ENCODE measurements around the gene ZNF836.

The ZNF836 gene

GRCh38 chr19:52187407-52187806 is 16.0 kb upstream of the ZNF836 start:
- DNase-seq = no peak

DNA sequence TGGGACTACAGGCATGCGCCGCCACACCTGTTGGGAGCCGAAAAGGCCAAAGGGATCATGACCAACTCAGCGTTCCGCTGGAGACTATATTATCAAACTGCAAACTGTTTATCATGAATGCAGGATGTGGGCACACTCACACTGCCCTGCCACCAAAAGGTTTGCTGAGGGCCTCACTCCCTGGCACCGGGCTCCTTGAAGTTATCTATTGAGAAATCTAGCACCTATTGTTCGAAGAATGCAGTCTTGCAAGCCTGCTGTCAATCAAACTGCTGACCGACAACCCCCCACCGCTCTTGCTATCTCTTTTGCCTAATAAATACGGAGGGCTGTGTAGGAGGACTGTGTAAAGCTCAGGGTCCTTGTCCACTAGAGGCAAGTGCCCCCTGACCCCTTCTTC is 5.2 kb upstream of the ZNF836 start:
- DNase-seq = no peak

DNA sequence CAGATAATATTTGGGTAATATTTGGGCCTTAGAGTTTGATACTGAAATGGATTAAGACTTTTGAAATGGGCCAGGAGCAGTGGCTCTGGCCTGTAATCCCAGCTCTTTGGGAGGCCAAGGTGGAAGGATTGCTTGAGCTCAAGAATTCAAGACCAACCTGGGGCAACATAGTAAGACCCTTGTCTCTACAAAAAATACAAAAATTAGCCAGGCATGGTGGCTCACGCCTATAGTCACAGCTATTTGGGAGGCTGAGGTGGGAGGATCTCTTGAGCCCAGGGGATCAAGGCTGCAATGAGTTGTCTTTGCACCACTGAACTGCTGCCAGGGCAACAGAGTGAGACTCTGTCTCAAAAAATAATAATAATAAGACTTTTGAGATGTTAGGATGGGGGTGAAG is 926 bp upstream of the ZNF836 start:
- no peak for DNase-seq

GRCh38 chr19:52170863-52171320 is 529 bp downstream of the ZNF836 start:
- DNase-seq = no peak

DNA sequence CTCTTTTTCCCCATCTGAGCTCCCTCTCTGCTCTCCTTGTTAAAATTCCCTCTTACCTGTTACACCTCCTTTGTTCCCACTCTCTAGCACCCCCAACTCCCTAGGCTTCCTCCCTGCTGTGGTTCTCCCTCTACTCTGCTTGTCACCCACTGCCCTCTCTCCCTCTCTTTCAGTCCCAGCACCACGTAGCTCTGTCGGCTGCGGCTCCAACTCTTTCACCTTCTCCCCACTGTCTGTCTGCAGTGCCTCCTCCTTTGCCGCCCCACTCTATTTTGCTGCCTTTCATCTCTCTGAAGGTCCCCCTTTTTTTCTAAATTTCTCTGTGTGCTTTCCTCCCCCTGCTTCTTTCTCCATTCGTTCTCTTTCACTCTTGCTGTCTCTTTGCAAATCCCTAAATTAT is 1.1 kb downstream of the ZNF836 start:
- no peak for DNase-seq

DNA sequence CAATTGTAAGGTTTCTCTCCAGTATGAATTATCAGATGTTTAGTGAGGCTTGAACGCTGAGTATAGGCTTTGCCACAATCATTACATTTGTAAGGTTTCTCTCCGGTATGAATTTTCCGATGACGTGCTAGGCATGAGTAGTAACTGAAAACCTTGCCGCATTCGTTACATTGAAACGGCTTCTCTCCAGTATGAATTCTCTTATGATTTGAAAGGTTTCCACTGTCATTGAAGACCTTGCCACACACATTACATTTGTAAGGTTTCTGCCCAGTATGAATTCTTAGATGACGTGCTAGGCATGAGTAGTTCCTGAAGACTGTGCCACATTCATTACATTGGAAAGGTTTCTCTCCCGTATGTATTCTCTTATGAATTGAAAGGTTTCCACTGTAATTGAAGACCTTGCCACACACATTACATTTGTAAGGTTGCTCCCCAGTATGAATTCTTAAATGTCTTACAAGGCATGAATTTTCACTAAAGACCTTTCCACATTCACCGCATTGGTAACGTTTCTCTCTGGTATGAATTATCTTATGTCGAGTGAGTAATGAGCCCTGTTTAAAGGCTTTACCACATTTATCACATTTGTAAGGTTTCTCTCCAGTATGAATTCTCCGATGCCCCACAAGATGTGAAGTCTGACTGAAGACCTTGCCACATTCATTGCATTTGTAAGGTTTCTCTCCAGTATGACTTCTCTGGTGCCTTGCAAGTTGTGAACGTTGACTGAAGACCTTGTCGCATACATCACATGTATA is 15.6 kb downstream of the ZNF836 start:
- DNase-seq = no peak

DNA sequence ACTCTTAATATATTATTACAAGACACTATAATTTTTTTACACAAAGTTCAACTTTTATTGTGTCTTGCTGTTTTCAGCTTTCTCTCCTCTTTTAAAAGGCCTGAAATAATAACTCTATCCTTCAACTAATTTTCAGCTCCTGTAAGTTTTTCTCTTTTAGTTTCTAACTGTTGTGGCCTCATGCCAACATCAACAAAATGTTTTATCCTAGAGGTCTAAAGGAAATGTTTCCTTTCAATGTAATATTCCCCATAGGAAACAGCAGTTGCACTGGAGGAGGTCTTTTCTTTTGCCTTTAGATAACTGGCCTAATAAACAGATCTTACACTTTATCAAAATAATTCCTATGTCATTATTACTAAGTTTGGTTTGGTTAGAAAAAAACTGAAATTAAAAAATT is 23.2 kb downstream of the ZNF836 start:
- DNase-seq = no peak

GRCh38 chr19:52142001-52142595 is 29.3 kb downstream of the ZNF836 start:
- no peak for DNase-seq

DNA sequence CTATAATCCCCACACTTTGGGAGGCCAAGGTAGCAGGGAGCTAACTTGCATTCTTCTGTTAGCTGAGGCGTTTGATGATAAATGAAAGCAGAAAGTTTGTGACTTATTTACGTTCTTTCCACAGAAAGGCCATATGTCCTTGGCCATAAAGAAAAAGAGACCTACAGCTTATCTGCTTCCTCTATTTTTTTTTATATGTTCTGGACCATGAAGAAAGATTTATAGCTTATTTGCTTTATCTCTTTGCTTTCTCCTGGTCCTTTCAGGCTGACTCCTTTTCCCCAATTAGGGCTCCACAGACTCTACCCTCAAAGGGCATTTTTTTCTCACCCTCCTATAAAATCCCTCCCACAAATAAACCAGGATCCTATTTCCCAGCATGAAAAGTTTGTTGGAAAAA is 30.2 kb downstream of the ZNF836 start:
- no peak for DNase-seq

DNA sequence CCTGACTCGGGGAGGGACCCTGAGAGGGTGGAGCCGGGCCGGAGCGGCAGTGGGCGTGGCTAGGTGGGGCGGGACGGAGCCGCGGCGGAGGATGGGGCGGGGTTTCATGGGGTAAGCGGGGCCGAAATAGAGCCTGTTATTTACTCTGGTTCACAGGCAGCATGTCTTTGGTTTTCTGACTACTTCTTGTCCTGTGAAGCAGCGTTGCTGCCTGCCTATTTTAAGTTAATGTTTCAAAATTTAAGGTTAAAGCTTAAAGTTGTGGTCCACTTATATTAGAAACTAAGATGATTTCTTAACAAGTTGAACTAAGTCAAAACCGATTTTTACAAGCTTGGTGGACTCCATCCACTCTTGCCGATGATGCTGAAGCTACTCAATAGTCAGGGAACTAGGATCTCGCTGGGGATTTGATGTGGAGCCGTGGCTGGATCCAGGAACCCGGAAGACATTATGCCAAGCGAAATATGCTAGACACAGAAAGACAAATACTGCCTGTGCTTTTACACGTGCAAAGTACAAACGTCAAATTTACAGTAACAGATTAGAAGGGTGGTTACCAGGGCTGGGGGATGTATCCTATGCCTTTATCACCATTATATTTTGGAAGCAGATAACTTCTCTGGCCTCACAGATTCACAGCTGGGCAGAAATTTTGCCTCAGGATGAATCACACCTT is 31.2 kb downstream of the ZNF836 start:
- DNase-seq = no peak

DNA sequence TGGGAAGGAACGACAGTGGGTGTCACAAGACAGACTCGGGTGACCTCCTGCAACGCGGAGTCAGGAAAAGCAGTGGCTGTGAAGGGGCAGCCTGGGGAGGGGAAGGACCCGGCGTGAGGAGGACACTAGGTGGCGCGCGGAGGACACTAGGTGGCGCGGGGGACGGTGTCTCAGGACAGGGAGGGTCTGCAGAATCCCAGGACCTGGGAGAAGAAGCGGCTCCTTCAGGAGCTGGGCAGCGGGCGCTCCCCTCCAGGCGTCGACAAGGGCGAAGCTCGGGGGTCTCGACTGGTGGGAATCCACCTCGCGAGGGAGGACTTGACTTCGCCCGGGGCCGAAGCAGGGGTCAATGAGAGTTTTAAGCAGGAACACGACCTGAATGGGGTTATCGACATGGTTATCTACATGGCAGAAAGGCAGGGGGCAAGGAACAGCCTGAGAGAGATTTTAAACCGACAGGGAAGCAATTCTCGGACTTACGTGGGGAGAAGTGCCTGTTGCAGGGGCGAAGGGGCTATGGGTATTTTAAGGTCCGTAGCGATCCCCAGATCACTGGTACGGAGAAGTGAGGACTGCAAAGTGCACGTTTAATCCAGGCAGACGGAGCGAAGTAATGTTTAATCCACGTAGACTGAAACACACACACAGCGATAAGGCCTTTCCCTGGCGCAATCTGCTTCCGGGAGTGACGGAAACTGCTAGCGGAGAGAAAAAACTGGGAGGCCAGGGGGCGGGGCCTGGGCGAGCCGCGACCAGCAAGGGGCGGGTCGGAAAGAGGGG is 32.0 kb downstream of the ZNF836 start, which contains the start of gene ZNF616:
Gene ZNF616 (minus strand): TSS at position 687 of the 780 bp plus-strand sequence. CDS start 9,426 bp downstream, outside the sequence.
- peak; percentile 82 for DNase-seq

DNA sequence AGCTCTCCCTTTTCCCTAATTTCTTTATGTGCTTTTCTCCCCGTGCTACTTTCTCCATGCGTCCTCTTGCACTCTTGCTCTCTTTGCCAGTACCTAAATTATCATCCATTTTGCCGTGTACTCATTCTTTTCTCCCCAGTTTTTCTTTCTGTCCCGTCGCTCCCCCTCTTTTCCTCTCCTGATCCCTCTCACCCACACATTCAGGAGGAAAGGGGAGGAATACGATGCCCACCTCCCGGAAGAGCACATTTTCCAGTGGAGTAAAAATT is 32.5 kb downstream of the ZNF836 start:
- no peak for DNase-seq

- DNase-seq = no peak
These were observed 33.0 kb downstream of the ZNF836 start for GRCh38 chr19:52138278-52138982.

DNA sequence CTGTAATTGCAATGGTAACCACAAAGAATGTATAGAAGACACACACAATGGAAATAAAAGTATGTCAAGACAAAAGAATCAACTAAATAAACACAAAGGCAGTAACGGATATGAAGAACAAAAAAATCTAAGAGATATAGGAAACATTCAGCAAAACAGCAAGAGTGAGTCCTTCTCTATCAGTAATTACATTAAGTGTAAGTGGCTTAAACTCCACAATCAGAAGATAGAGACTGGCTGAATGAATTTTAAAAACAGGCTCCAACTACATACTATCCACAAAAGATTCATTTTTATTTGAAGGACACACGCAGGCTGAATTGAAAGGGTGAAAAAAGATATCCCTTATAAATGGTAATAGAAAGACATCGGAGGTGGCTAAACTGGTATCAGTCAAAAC is 51.1 kb downstream of the ZNF836 start:
- no peak for DNase-seq

DNA sequence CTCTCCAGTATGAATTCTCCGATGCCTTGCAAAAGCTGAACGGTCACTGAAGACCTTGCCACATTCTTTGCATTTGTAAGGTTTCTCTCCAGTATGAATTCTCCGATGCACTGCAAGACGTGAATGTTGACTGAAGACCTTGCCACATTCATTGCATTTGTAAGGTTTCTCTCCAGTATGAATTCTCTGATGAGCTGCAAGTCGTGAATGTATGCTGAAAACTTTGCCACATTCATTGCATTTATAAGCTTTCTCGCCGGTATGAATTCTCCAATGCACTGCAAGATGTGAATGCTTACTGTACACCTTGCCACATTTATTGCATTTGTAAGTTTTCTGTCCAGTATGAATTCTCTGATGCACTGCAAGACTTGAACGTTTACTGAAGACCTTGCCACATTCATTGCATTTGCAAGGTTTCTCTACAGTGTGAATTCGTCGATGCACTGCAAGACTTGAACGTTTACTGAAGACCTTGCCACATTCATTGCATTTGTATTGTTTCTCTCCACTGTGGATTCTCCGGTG is 55.8 kb downstream of the ZNF836 start:
- no peak for DNase-seq

- no peak for DNase-seq
These were observed 56.7 kb downstream of the ZNF836 start for GRCh38 chr19:52114691-52115090.

DNA sequence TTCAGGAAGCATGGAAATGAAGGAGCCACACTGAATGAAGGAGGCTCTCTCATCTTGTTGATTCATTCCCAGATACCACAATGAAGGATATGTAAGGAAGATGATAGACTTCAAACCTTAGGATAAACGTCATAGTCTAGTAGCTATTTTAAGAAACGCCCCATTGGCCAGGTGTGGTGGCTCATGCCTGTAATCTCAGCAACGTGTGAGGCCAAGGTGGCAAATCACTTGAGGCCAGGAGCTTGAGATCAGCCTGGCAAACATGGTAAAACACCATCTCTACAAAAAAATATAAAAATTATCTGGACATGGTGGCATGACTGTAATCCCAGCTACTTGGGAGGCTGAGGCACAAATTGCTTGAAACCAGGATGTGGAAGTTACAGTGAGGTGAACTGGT is 58.8 kb downstream of the ZNF836 start:
- no peak for DNase-seq

DNA sequence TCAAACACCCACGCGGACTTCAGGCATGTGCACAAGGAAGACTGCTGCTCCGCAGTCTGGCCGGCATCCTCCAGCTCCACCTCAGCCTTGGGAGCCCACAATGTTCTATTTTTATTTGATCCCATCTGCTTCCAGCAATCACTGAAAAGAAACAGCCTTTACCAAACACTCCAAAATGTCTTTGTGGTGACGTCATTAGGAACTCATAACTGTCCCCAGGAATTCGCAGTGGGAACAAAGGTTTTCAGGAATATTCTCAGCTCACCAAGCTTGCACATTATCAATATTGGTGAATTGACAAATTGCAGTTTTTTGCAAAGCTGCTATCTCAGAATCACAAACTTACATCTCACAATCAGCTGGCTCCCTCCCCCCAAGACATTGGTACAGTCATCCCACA is 60.6 kb downstream of the ZNF836 start:
- DNase-seq = no peak

Measured in NCI-H1048 (cell line).